Esophagus squamous epithelium (tissue), 5 donors: ENCODE results near the gene FGF12. TPM values are rescaled to one million over a fixed set of nuclear protein-coding genes. Genes with fewer than 3 reads are reported as not detected.

ENCODE experiments used
- DNase-seq: peaks from one replicate; lab custom pipeline; 2025; lab: John Stamatoyannopoulos, UW
- H3K27ac ChIP-seq, 4 donors: fragments of 200-600 bp; sonication (generic); one replicate each; pipeline ENCODE4 v1.5.1; 2016 to 2019; ENCODE audit warnings: mild to moderate bottlenecking in 1 of 4
- H3K27me3 ChIP-seq, 4 donors: fragments of 200-600 bp; sonication (generic); 1 replicate in 3 of 4; 2 replicates in 1 of 4; pipeline versions ENCODE4 v1.5.1 to v1.6.0; 2017 to 2021; ENCODE audit warnings: antibody characterized with exemption in 1 of 4
- H3K36me3 ChIP-seq, 3 donors: fragments of 200-600 bp; sonication (generic); one replicate each; pipeline ENCODE4 v1.5.1; 2016 to 2019
- H3K4me1 ChIP-seq, 3 donors: fragments of 200-600 bp; sonication (generic); one replicate each; pipeline ENCODE4 v1.5.1; 2017 to 2019
- H3K4me3 ChIP-seq, 4 donors: fragments of 200-600 bp; sonication (generic); 1 replicate in 3 of 4; 2 replicates in 1 of 4; pipeline ENCODE4 v1.5.1; 2016 to 2019; ENCODE audit warnings: mild to moderate bottlenecking in 2 of 4, moderate library complexity in 1 of 4
- H3K9me3 ChIP-seq, 3 donors: fragments of 200-600 bp; sonication (generic); one replicate each; pipeline ENCODE4 v1.5.1; 2016 to 2019
- POLR2A ChIP-seq, 4 donors: fragments of 450-650 bp; IDR thresholded peaks; one replicate each; pipeline ENCODE4 v1.6.1; 2017; ENCODE audit warnings: antibody characterized with exemption in 4 of 4, mild to moderate bottlenecking in 4 of 4, moderate library complexity in 3 of 4
- WGBS, 2 donors: methylation state at CpG; one replicate each; pipeline ENCODE4 v1.1.5; 2018; 5-methylcytosine and 5-hydroxymethylcytosine counted together
- intact Hi-C: fragments of 100-400 bp; cut with DNase I; formaldehyde crosslinking; loops from one replicate; pipeline ENCODE4 v1.15.0; 2022
- total RNA-seq, 4 donors: library from RNA; depleted of rRNA; stranded (reverse); fragments of >200 nt; gene quantifications; one replicate each; pipeline ENCODE4 v1.1.0, GENCODE V29; 2016
- TF ChIP-seq, protein P1 (sequence below), 6 experiments: fragments of 450-650 bp in 4 of 6; fragments of 200-600 bp in 2 of 6; sonication (generic) in 2 of 6; IDR thresholded peaks; one replicate each; pipeline ENCODE4 v1.5.1; 2016 to 2019; ENCODE audit warnings: antibody characterized with exemption in 6 of 6, mild to moderate bottlenecking in 4 of 6, moderate library complexity in 4 of 6
- donor health status: DM: yes; HTN: yes; CAD: no.

The FGF12 gene
- total RNA-seq, 4 donors from 2014 or later, result 0.18 to 1.6 (median 0.86) TPM

DNA sequence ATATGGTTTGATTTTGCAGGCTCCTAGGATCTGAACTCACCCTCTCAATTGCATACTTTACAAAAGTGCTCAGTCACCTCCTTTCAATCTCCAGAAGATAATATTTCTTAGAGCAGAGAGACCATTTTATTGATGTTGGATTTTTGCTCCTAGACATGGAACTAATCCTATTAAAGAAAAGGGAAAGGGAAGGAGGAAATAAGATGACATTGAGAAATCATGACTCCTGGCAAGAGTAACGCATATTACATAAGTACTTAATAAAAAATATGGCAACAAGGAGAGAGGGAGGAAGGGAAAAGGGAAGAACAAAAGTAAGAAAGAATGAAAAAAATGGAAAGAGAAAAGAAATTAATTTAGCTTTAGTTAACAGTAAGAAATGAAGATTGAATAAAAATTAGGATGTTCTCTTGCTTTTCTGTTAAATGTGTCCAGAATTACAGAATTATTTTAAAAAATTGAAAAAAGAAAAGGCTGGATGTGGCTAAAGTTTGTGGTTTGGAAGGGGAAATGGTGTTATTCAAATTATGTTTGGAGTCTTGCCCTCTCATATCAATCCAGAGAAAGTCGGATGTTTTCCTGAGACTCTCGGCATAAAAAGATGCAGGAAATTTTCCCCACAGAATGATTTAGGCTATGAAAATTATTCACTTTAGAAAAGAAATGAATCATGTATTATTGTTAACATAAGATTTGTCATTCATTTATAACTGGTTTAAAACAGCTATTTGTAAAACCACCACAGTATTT, 474.0 kb downstream of the FGF12 start:
- Histone ChIP-seq H3K36me3 (no peaks in the 10 kb centered on the region), H3K4me3 (no peak overlapping the region), H3K4me1 (no peaks in the 10 kb centered on the region), H3K27ac (no peak overlapping the region), H3K27me3 (no peaks in the 10 kb centered on the region), H3K9me3 (no peaks in the 10 kb centered on the region)
- DNase-seq, result no peak
- TF ChIP-seq, protein P1, sequence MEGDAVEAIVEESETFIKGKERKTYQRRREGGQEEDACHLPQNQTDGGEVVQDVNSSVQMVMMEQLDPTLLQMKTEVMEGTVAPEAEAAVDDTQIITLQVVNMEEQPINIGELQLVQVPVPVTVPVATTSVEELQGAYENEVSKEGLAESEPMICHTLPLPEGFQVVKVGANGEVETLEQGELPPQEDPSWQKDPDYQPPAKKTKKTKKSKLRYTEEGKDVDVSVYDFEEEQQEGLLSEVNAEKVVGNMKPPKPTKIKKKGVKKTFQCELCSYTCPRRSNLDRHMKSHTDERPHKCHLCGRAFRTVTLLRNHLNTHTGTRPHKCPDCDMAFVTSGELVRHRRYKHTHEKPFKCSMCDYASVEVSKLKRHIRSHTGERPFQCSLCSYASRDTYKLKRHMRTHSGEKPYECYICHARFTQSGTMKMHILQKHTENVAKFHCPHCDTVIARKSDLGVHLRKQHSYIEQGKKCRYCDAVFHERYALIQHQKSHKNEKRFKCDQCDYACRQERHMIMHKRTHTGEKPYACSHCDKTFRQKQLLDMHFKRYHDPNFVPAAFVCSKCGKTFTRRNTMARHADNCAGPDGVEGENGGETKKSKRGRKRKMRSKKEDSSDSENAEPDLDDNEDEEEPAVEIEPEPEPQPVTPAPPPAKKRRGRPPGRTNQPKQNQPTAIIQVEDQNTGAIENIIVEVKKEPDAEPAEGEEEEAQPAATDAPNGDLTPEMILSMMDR (IDR thresholded peaks at IDR 0.05), result no peak
- TF ChIP-seq POLR2A (IDR thresholded peaks at IDR 0.05), result no peak
- WGBS, 2 donors, result 32 to 33% methylated on average over 3 of the region's 3 CpGs
- intact Hi-C loops, result no loop called here

DNA sequence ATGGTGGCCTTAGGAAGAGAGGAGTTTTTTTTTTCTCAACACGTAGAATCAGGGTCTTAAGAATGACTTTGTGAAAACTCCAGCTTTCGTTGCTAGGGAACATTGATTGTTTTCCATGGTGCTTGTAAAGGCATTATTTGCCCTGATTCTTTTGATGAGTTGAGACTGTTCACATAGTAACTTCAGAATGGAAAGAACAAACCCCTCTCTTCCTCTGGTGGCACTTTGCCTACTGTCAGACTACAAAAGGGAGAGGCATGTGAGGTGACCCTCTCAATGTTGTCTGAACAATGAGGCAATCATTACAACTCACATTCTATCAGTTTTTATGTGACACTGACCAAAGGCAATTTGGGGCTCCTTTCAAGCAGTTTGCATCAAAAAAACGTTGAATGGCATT, 477.8 kb downstream of the FGF12 start:
- 38 to 39% methylated on average over 3 of the region's 3 CpGs for WGBS, 2 donors
- Histone ChIP-seq H3K4me3 (no peak overlapping the region), H3K36me3 (no peaks in the 10 kb centered on the region), H3K27me3 (no peaks in the 10 kb centered on the region), H3K9me3 (no peaks in the 10 kb centered on the region), H3K27ac (no peak overlapping the region), H3K4me1 (no peaks in the 10 kb centered on the region)
- intact Hi-C loops, result no loop called here
- DNase-seq, result no peak
- TF ChIP-seq, protein P1 (IDR thresholded peaks at IDR 0.05), result no peak
- no peak for TF ChIP-seq POLR2A (IDR thresholded peaks at IDR 0.05)

- TF ChIP-seq, protein P1 (IDR thresholded peaks at IDR 0.05), result no peak
- TF ChIP-seq POLR2A (IDR thresholded peaks at IDR 0.05), result no peak
- intact Hi-C loops, result no loop called here
- Histone ChIP-seq H3K27ac (no peak overlapping the region), H3K4me1 (no peaks in the 10 kb centered on the region), H3K9me3 (no peaks in the 10 kb centered on the region), H3K27me3 (no peaks in the 10 kb centered on the region), H3K4me3 (no peak overlapping the region), H3K36me3 (no peaks in the 10 kb centered on the region)
- WGBS, 2 donors, result 64 to 86% methylated on average over 1 of the region's 1 CpG
- no peak for DNase-seq
These were observed 480.3 kb downstream of the FGF12 start for GRCh38 chr3:192246847-192247559.

DNA sequence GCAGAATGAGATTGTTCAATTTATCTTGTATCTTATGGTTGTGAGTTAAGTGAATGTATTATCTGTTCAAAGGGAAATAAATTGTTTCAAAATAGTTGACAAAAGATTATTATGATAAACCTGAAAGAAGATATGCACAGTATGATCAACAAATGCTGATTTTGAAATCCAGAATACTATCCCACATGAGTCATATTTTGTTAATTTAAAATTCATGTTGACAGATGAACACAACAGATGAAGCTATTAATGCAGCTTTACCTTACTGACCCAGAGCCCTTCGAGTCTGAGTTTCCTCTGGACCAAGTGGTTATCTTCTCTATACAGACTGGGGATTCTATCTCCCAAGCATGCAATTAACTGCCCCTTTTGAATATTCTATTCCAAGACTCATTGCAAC, 482.8 kb downstream of the FGF12 start:
- no peaks in the 10 kb centered on the region for H3K9me3 ChIP-seq
- H3K4me1 ChIP-seq, result no peaks in the 10 kb centered on the region
- 54 to 67% methylated on average over 1 of the region's 1 CpG for WGBS, 2 donors
- no peaks in the 10 kb centered on the region for H3K36me3 ChIP-seq
- no peak for DNase-seq
- H3K27ac ChIP-seq, result no peak overlapping the region
- TF ChIP-seq, protein P1 (IDR thresholded peaks at IDR 0.05), result no peak
- no peak for TF ChIP-seq POLR2A (IDR thresholded peaks at IDR 0.05)
- no peaks in the 10 kb centered on the region for H3K27me3 ChIP-seq
- intact Hi-C loops, result no loop called here
- no peak overlapping the region for H3K4me3 ChIP-seq

DNA sequence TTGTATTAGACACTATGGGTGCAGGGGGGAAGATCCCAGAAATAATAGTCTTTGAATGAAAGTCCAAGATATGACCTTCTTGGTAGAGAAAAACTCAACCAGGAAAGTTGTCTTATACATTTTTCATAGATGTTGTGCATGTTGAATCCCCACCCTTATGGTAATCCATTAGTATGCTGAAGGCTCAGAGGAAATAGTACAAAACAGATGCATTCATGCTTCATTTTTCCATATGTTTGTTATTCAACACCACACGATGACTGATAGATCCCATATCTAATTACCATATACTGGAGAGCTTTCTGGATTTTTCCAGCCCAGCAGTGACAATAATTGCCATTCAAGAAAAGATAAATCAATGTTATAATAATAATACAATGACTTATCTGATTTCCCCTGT, 487.4 kb downstream of the FGF12 start:
- Histone ChIP-seq H3K36me3 (no peaks in the 10 kb centered on the region), H3K4me1 (no peaks in the 10 kb centered on the region), H3K4me3 (no peak overlapping the region), H3K9me3 (no peaks in the 10 kb centered on the region), H3K27me3 (no peaks in the 10 kb centered on the region), H3K27ac (no peak overlapping the region)
- WGBS, 2 donors, result 52 to 58% methylated on average over 1 of the region's 1 CpG
- intact Hi-C loops, result no loop called here
- DNase-seq, result no peak
- TF ChIP-seq POLR2A (IDR thresholded peaks at IDR 0.05), result no peak
- TF ChIP-seq, protein P1 (IDR thresholded peaks at IDR 0.05), result no peak
